OCI-LY7 (cell line): Measurements from ENCODE around the gene NCKAP5. TPM values are rescaled to one million over a fixed set of nuclear protein-coding genes. Genes with fewer than 3 reads are reported as not detected.

Experiments
- BruUV-seq: library from RNA; stranded (reverse); fragments of 400-500 nt; replicated peaks from 2 replicates; lab custom pipeline; 2021; lab: Mats Ljungman, UMichigan
- CTCF ChIA-PET: fragments of 300-600 bp; sonication (Branson Sonifier 250); formaldehyde crosslinking; loops from one replicate; lab custom pipeline; 2022; ENCODE audit warnings: antibody characterized with exemption; ENCODE audit not compliant: unreplicated experiment; lab: Charles Lee
- POLR2A ChIA-PET: fragments of 300-600 bp; sonication (Branson Sonifier 250); formaldehyde crosslinking; loops from one replicate; lab custom pipeline; 2022; ENCODE audit warnings: antibody characterized with exemption; lab: Charles Lee
- DNase-seq: peaks from one replicate; pipeline ENCODE4 v3.0.0-alpha.2; 2015; ENCODE audit warnings: low spot score
- H2AFZ ChIP-seq: fragments of 200-600 bp; sonication (generic), shearing (Covaris generic); 2 replicates; pipeline ENCODE4 v1.6.1; 2014; ENCODE audit warnings: mild to moderate bottlenecking, antibody characterized with exemption, low read length, moderate library complexity
- H3K27ac ChIP-seq: fragments of 200-600 bp; sonication (generic); 2 replicates; pipeline ENCODE4 v1.5.1; 2014; ENCODE audit warnings: mixed run types, low read depth, mild to moderate bottlenecking, moderate library complexity, low read length, inconsistent platforms; ENCODE audit not compliant: poor library complexity, severe bottlenecking
- H3K36me3 ChIP-seq: fragments of 200-600 bp; sonication (generic); 2 replicates; pipeline ENCODE4 v1.6.1; 2014; ENCODE audit warnings: mild to moderate bottlenecking, antibody characterized with exemption, low read length, moderate library complexity, mixed read lengths; ENCODE audit not compliant: insufficient read depth
- H3K4me1 ChIP-seq: fragments of 200-600 bp; sonication (generic); 2 replicates; pipeline ENCODE4 v1.5.1; 2014; ENCODE audit warnings: mild to moderate bottlenecking, low read length; ENCODE audit not compliant: insufficient read depth, poor library complexity, severe bottlenecking
- H3K4me2 ChIP-seq: fragments of 200-600 bp; sonication (generic); 2 replicates; pipeline ENCODE4 v1.6.1; 2014; ENCODE audit warnings: mild to moderate bottlenecking, low read length
- H3K4me3 ChIP-seq: fragments of 200-600 bp; sonication (generic); 2 replicates; pipeline ENCODE4 v1.5.1; 2014; ENCODE audit warnings: mild to moderate bottlenecking, low read depth, low read length; ENCODE audit not compliant: poor library complexity, severe bottlenecking
- H3K79me2 ChIP-seq: fragments of 200-600 bp; sonication (generic); 2 replicates; pipeline ENCODE4 v1.6.1; 2016; ENCODE audit warnings: low read depth, mild to moderate bottlenecking, low read length, moderate library complexity, mixed read lengths; ENCODE audit not compliant: insufficient read depth
- H3K9me2 ChIP-seq: fragments of 200-600 bp; sonication (generic); 2 replicates; pipeline ENCODE4 v1.6.1; 2016; ENCODE audit warnings: mild to moderate bottlenecking, low read length, mixed read lengths; ENCODE audit not compliant: insufficient read depth
- H3K9me3 ChIP-seq: fragments of 200-600 bp; sonication (generic); 2 replicates; pipeline ENCODE4 v1.6.1; 2014; ENCODE audit warnings: mild to moderate bottlenecking, mixed run types, low read length, mixed read lengths
- H4K20me1 ChIP-seq: fragments of 200-600 bp; sonication (generic); 2 replicates; pipeline ENCODE4 v1.6.1; 2014; ENCODE audit warnings: mild to moderate bottlenecking, antibody characterized with exemption, low read length, moderate library complexity, mixed read lengths; ENCODE audit not compliant: insufficient read depth
- CTCF ChIP-seq: fragments of 200-600 bp; sonication (generic); conservative IDR thresholded peaks from 2 replicates; pipeline ENCODE4 v1.5.1; 2014; ENCODE audit warnings: mild to moderate bottlenecking, antibody characterized with exemption, low read length, moderate library complexity, mixed read lengths
- EZH2phosphoT487 ChIP-seq: fragments of 200-600 bp; sonication (generic); IDR thresholded peaks from 2 replicates; pipeline ENCODE4 v1.6.1; 2018; ENCODE audit warnings: low read depth, borderline replicate concordance, mild to moderate bottlenecking, mixed run types, antibody characterized with exemption, low read length, moderate library complexity, mixed read lengths
- intact Hi-C: fragments of 100-400 bp; cut with micrococcal nuclease; formaldehyde crosslinking; loops from one replicate; pipeline ENCODE4 v1.10.0; 2022; ENCODE audit not compliant: unreplicated experiment
- total RNA-seq, 2 experiments: library from RNA; depleted of rRNA in 1 of 2; stranded (reverse); fragments of >200 nt in 1 of 2; shearing (Covaris generic) in 1 of 2; gene quantifications; 2 replicates each; pipeline ENCODE4 v1.2.3, GENCODE V29; 2014 to 2022

The NCKAP5 gene
- total RNA-seq, 2 experiments from 2014 or later = not detected

- no peaks in the 10 kb centered on the region for H3K79me2 ChIP-seq
- H3K36me3 ChIP-seq = no peaks in the 10 kb centered on the region
- DNase-seq = no peak
- ChIA-PET CTCF (no interaction called here), POLR2A (no interaction called here)
- BruUV-seq = no TSS peak
- no peaks in the 10 kb centered on the region for H3K9me2 ChIP-seq
- TF ChIP-seq EZH2phosphoT487 = no peak
- TF ChIP-seq CTCF = no peak
- no peaks in the 10 kb centered on the region for H3K4me1 ChIP-seq
- H3K4me3 ChIP-seq = no peak overlapping the region
- no peaks in the 10 kb centered on the region for H3K9me3 ChIP-seq
- H3K4me2 ChIP-seq = no peak overlapping the region
- H2AFZ ChIP-seq = no peak overlapping the region
- no peak overlapping the region for H3K27ac ChIP-seq
- intact Hi-C loops = no loop called here
- no peaks in the 10 kb centered on the region for H4K20me1 ChIP-seq
These were observed 54.4 kb downstream of the NCKAP5 start for GRCh38 chr2:133513893-133514292.

- no peak for DNase-seq
- ChIA-PET CTCF (no interaction called here), POLR2A (interaction anchor here (0.6 kb wide), 1 partner anchor 155 kb away, joined by 5 read pairs; no protein-coding TSS in a partner anchor)
- H3K36me3 ChIP-seq = no peaks in the 10 kb centered on the region
- H2AFZ ChIP-seq = no peak overlapping the region
- no peak overlapping the region for H3K27ac ChIP-seq
- intact Hi-C loops = no loop called here
- no peak overlapping the region for H3K4me2 ChIP-seq
- no peaks in the 10 kb centered on the region for H4K20me1 ChIP-seq
- H3K9me3 ChIP-seq = no peaks in the 10 kb centered on the region
- no peak overlapping the region for H3K4me3 ChIP-seq
- no TSS peak for BruUV-seq
- no peaks in the 10 kb centered on the region for H3K79me2 ChIP-seq
- TF ChIP-seq CTCF (no peak), EZH2phosphoT487 (no peak)
- no peaks in the 10 kb centered on the region for H3K9me2 ChIP-seq
- H3K4me1 ChIP-seq = no peaks in the 10 kb centered on the region
These were observed 56.1 kb downstream of the NCKAP5 start for GRCh38 chr2:133512121-133512520.

- Histone ChIP-seq H3K4me3 (no peak overlapping the region), H3K27ac (no peak overlapping the region), H2AFZ (no peak overlapping the region), H3K79me2 (no peaks in the 10 kb centered on the region), H3K4me2 (no peak overlapping the region), H3K9me2 (no peaks in the 10 kb centered on the region), H3K36me3 (no peaks in the 10 kb centered on the region), H3K4me1 (no peaks in the 10 kb centered on the region), H3K9me3 (no peaks in the 10 kb centered on the region), H4K20me1 (no peaks in the 10 kb centered on the region)
- TF ChIP-seq CTCF = no peak
- TF ChIP-seq EZH2phosphoT487 = no peak
- no TSS peak for BruUV-seq
- POLR2A ChIA-PET = interaction anchor here (0.6 kb wide), 1 partner anchor 154 kb away, joined by 5 read pairs; no protein-coding TSS in a partner anchor
- CTCF ChIA-PET = no interaction called here
- no peak for DNase-seq
- intact Hi-C loops = no loop called here
These were observed 56.6 kb downstream of the NCKAP5 start for GRCh38 chr2:133511679-133512078.
